ENCODE data around the gene CFI. TPM values are rescaled to one million over a fixed set of nuclear protein-coding genes. Genes with fewer than 3 reads are reported as not detected.

Gene CFI
- total and polyA plus RNA-seq, 2 of the 8 experiments (the other 6 are each of a cell fraction or from before 2014, with no cell fraction given) = not detected

DNA sequence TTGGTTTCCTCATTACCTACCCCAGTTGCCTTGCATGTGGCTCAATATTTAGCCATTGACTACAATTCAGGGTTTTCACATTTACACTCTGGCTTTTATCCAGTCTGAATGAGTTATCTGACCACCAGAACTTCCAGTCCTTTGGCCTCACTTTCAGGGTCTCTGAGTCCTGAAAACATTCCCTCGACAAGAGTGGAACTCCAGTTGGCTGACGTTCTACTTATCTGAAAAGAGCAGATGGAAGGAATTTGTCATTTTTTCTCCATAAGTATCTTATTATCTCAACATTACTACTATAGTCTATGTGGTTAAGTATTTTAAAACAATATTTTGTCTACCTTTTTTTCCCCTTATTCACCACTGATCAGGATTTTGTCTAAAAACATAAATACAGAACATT lies 93.4 kb downstream of the CFI start (continued):
- TF ChIP-seq, protein P1, sequence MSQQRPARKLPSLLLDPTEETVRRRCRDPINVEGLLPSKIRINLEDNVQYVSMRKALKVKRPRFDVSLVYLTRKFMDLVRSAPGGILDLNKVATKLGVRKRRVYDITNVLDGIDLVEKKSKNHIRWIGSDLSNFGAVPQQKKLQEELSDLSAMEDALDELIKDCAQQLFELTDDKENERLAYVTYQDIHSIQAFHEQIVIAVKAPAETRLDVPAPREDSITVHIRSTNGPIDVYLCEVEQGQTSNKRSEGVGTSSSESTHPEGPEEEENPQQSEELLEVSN (IDR thresholded peaks at IDR 0.05) = no peak
- TF ChIP-seq GTF2F1 (IDR thresholded peaks at IDR 0.05; ENCODE audit: borderline replicate concordance, low read depth, low read length) (no peak), MAFK (IDR thresholded peaks at IDR 0.05; ENCODE audit: low read depth, low read length) (no peak), CEBPB (IDR thresholded peaks at IDR 0.05; ENCODE audit: low read depth, low read length) (no peak), SRF (IDR thresholded peaks at IDR 0.05; ENCODE audit: low read depth, low read length) (no peak)

Data from H1 (cell line).